PC-9 (cell line): ENCODE data around the gene EXT2.

Experiments used
- EZH2 ChIP-seq: fragments of 200-600 bp; sonication (generic); IDR thresholded peaks from 2 replicates; pipeline ENCODE4 v1.8.0; 2017; ENCODE audit warnings: antibody characterized with exemption, low read depth
- TF ChIP-seq, protein P1 (sequence below): fragments of 200-600 bp; sonication (generic); conservative IDR thresholded peaks from 2 replicates; pipeline ENCODE4 v1.6.1; 2017; ENCODE audit warnings: mixed run types, antibody characterized with exemption, mild to moderate bottlenecking, moderate library complexity

DNA sequence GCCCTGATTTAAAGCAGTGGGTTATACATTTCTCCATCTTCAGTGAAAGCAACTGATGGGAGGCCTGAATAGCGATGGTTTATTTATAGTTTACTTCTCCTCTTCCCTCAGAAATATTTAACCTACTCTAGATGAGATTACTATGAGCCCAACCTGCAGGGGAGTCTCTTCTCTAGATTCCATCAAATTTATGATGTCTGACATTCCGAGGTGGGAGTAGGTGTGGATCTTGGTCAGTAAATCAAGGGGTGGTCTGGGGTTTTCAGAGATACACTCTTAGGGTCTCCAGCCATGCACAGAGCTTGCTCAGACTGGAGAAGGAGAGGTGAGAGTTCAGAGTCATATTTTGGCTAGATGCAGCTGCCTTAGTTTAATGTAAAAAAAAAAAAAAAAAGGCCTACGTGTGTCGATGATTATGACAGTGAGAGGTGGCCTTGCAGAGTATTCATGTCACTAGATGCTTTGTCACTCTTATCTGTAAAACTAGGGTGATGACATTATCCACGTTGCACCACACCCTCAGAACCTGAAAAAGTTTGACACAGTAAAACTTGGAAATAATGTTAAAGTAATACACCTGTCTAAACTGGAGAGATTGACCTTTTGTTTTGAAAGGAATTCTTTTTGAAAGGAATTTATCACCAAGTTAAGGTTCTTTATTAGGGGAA lies 81.2 kb downstream of the EXT2 start:
- TF ChIP-seq, protein P1, sequence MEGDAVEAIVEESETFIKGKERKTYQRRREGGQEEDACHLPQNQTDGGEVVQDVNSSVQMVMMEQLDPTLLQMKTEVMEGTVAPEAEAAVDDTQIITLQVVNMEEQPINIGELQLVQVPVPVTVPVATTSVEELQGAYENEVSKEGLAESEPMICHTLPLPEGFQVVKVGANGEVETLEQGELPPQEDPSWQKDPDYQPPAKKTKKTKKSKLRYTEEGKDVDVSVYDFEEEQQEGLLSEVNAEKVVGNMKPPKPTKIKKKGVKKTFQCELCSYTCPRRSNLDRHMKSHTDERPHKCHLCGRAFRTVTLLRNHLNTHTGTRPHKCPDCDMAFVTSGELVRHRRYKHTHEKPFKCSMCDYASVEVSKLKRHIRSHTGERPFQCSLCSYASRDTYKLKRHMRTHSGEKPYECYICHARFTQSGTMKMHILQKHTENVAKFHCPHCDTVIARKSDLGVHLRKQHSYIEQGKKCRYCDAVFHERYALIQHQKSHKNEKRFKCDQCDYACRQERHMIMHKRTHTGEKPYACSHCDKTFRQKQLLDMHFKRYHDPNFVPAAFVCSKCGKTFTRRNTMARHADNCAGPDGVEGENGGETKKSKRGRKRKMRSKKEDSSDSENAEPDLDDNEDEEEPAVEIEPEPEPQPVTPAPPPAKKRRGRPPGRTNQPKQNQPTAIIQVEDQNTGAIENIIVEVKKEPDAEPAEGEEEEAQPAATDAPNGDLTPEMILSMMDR = no peak
- no peak for TF ChIP-seq EZH2
